SW 1271 (cell line): ENCODE results near the gene ABHD10.

Experiments
- DNase-seq, 2 experiments: peaks; one replicate each; lab custom pipeline; 2025; lab: John Stamatoyannopoulos, UW

Gene ABHD10

DNA sequence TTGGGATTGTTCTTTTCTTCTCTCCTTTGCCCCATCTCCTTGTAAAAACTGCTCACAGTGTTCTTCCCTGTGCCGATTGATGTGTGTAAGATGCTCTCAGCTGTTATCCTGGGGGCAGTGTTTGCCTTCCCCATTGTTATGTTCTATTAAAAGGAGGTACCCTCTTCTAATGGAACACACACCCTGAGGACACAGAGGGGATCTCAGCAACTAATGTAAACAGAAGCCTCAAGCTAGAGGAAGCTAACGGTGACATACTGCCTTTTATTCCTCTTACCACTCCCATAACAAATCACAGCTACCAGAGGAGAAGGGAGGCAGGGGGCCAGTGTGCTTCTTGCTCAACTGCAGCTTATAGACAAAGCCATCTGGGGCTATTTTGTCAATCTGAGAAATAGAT lies 22.1 kb downstream of the ABHD10 start:
- DNase-seq = no peak

DNA sequence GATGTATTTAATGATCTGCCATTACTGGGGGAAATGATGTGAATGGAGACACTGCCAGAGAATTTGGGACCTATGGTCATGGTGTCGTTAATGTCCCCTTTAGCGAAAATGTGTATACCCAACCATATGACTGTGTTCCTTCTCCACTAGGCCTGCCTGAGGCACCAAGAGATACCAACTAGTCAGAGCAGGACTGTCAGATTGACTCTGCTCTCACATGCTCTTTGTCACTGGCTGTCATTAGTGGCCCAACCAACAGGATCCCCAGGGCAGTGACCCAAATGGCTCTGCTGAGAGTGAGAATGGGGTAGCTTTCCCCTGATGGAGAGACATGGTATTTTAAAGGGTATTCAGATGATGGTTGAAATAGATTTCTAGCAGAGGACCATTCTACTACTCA lies 22.7 kb downstream of the ABHD10 start:
- no peak for DNase-seq

DNA sequence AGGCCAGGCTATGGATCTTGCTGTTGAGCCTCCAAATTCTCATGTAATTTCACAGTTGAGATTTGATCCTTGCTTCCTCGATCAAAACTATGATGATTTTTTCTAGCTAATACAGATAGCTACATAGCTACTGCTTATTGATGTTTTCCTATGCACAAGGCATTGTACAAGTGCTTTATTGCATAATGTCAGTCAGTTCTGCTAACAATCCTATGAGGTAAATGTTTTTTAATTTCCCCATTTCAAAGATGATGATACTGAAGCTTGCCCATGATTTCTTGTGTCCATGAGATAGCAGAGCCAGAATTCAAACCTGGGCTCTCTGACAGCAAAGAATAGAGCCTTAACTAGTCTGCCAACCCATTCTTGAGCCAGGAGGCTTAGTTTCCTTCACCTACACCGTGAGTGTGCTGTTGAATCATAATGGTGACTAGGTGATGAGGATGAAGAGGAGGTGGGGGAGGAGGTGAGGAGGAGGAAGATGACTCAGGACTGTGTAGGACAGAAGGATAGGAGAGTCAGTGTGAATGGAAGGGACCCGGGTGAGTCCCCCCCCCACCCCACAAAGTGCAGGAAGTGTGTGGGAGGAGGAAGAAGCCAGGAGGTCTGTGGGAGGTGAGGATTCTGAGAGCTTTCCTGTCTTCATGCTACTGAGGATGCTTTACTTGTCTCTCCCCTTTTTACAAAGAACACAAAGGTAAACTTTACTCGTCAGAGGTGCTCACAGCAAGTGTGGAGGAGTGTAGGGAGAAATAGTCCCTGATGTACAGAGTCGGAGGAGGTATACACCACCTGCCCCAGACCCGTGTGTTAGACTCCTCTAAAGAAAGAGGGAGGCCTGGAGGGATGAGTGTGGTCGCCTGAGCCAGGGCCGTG lies 23.5 kb downstream of the ABHD10 start:
- DNase-seq = no peak

DNA sequence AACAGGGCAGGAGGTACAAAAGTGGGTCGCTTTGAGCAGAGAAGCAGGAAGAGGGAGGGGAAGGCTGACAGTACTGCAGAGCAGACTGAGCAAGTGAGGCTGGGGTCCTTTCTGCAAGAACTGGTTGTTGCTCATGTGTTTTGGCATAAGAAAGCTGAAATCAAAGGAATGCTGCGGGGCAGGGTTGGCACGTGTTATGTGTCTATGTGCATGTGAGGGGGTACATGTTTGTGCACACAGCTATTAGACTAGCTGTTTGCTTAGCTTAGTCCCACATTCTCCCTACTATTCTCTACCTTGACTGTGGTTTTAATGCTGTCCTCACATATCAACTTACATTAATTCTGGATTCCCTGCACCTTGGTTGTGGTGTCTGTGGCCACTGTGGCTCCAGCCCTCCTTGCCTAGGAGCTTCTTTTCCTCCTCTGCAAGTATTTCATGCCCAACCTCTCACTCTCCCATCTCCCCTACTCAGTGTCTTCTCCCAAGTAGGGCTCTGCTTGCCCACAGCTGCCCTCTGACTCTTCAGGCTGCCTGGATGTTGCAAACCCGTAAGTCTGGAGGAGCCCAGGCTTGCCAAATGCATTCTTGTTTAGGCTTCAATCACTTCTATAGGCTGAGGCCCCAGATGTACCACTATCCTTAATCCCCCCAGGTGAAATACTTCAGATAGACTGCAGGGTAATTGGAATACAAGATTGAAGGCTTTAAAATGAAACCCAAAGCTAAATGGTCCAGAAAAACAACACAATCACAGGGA lies 24.7 kb downstream of the ABHD10 start:
- no peak for DNase-seq

DNA sequence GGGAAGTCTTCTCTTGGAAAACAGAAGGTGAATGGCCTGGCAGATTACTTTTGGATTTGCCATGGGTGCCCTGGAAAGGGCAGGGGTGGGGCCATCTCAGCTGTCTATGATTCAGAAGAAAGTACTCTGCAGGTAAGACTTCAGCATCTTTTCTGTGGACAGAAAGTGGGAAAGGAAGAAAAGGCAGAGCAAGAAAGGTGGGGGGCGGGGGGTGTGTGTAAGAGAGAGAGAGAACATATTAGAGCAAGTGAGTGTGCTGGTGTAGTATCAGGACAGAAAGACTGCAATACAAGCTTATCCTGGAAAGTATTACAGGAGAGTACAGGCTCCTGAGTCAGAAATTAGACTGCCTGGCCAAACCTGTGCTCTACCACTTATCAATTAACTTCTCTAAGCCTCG lies 25.4 kb downstream of the ABHD10 start:
- DNase-seq = no peak

DNA sequence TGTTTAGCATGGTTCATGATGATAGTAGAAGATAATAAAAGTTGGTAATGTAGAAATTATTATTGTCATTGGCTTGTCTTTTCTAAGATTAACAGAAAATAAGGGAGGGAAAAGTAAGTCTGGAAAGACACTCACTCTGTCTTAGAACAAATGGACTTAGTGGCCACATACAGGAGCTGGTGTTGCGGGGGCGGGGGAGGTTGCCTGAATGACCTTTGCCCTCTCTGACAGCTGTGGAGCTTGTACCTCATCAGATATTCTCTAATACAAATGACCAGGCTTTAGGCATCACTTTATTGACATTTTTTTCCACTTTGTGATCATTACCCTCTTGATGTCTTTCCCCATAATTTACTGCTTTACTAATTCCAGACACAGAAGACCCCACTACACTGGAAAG lies 25.8 kb downstream of the ABHD10 start:
- no peak for DNase-seq

DNA sequence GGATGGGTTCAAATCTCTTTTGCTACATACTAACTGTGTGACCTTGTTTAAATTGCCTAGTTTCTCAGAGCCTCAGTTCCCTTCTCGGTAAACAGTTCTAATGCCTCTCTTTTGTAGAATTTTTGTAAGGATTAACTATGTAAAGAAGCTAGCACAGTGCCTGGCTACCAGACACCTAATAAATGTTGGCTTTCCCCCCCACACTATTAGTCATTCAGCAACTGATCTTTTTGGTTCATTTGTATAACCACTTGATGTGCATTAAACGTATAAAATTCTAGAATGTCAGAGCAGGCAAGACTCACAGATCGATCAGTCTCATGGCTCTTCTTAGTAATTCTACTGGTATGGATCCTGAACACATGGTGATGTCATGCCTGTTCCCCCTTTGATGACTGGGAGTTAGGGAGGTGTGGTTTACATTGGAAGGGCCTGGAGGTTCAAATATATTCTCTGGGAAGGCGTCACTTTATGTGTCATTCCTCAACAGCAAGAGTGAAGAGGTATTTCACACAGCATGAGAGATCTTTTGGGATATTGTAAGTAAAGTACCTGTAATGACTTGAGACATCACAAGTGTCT lies 26.4 kb downstream of the ABHD10 start:
- no peak for DNase-seq

DNA sequence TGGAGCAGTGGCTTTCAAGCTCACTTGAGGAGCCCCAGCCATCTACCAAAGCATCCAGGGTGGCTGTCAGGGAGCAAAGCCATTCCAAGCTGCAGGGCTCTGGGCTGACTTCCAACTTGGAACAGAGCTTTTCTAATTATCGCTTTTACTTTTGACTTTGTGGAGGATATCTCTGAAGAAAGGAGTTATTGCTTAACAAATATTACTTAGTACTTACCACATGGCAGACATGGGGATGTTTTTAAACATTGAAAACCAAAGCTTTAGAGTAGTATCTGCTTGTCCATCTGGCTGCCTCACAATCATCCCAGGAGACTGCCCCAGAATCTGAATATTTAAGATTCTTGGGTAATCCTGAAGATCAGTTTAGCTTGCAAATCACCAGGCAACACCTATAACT lies 28.8 kb downstream of the ABHD10 start:
- DNase-seq = no peak

DNA sequence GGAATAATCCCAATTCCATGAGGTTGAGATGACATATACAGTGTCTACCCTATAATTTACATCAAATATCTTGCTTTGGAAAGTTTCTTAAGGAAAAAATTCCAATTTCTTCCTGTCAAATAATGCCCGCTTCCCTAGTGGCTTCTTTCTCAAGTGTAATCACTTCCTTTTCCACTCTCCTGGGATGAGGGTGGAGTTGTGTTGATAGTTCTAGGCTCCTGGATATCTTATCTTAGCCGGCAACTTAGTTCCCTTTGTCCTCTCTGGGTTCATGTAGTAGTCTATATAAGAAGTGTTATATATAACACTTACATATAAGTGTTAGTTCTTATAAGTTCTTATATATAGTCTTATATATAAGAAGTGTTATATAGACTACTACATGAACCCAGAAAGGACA lies 30.8 kb downstream of the ABHD10 start:
- DNase-seq = no peak

DNA sequence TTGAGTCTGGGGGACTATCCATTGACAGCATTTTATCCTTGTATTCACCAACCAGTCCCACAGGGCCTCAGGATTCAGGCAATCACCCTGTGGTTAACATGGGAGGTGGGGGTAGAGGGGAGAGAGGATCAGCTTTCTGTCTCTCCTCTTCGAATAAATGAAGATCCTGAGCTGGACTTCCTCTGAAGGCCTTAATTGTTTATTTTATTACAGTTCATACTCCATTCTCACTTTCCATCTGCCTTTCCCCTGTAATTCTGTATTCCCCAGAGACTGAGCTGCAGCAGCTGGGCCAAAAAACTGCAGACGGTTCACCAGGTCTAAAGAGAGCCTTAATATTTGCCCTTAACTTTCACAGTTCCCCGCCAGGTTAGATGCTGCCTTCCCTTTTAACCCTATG lies 31.8 kb downstream of the ABHD10 start:
- no peak for DNase-seq

DNA sequence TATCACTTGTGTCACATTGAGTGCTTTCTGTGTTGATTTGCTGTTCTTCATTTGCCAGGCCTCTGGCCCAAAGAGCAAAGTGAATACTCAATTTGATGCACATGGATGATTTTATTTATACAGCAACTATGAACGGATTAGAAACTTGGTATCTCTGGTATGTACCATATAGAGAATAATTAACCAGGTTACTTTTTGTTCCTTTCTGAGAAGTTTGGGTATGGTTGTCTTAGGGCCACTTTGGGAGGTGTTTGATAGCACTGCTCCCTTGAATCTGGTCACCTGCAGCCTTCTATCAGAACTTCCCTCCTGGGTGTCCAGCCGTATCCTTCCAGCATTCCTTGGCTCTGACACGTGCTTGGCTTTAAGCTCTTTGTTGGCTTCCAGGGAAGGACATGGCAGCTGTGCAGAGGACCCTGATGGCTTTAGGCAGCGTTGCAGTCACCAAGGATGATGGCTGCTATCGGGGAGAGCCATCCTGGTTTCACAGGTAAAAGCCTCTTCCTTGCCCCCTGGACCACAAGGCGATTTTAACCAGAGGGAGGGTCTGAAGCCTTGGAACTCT lies 32.6 kb downstream of the ABHD10 start:
- no peak for DNase-seq

DNA sequence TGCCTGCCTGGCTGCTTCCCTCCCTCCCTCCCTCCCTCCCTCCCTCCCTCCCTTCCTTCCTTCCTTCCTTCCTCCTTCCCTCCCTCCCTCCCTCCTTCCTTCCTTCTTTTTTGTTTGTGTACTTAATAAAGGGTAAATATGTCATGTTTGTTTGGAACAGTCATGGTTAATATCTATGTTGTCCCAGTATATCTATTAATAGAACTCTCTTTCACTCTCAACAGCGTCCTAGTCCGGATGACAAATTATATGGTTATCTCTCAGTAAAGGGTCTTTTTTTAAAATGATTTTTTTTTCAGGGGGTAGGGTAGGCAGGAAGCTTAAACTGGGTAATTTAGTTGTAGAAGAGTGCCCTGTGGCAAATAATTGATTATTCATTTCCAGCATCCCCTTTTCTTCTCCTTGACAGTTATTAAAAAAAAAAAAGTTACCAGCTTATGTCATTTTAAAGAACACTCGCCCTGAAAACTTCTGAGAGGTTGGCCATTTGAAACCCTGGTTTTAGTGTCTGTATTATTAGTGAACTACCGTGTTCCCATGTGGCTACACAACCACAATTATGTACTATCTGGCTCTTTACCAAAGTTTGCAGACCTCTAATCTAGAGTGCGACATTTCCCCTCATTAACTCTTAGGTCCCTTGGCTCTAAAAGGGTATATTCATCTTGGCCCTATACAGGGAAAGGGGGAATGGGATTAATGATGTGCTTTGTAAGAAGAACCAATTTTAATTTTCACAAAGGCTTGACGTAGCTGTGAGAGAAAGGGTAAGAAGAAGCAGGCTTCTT lies 33.6 kb downstream of the ABHD10 start:
- DNase-seq = no peak

DNA sequence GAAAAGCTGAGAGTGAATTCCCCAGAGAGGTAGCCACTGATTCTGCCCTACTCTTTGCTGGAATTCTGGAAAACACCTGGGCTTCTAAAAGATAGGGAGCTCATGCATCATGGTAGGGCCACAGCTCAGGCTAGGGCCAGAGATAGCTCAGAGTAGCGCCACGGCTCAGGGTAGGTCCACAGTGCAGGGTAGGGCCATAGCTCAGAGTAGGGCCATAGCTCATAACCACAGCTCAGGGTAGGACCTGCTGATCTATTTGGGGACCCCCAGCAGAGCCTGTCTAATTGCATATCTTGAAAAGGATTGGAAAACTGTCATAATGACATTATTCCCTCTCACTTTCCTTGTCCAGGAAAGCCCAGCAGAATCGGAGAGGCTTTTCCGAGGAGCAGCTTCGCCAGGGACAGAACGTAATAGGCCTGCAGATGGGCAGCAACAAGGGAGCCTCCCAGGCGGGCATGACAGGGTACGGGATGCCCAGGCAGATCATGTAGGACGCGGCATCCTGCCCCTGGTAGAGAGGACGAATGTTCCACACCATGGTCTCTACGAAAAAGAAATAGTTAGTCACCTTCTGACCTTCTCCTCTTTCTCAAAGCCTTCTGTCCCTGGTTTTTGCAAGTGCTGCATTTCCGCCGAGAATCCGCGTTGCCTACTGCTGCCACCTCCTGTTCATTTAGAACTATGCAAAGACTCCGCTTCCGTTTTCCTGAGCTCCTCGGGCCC lies 34.4 kb downstream of the ABHD10 start:
- peak in 1 of 2 experiments; percentile 34 for DNase-seq

DNA sequence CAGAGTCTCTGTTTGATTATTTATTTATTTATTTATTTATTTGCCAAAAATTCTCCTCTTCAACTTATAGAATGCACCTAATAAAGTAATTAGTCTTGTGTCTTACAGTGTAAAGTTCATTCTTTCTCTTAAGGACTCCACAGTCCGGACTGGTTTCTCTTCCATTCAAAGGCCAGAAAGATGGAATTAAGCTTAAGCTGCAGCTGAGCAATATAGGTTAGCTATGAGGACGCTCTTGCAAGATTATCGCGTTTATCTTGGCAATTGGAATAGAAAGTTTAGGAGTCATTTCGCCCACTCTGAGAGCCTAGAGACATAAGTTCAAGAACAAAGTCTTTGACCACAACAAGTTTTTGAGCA lies 34.9 kb downstream of the ABHD10 start:
- no peak for DNase-seq

DNA sequence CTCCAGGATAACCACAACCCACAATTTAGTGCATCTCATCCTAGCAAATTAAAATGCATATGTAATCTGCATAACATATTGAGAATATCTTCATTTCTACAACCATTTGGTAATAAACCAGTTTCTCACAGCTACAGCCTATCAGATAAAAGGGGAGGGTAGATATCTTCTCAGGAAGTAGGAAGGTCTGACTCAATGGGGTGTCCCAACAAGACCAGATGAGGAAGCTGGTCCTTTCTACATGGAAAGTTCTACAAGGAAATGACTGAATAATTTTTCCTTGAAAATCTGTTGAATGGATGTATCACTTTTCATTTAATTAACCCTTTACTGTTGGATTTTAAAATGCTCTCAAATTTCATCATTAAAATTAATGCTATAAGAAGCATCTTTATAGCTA lies 38.3 kb downstream of the ABHD10 start:
- no peak for DNase-seq

DNA sequence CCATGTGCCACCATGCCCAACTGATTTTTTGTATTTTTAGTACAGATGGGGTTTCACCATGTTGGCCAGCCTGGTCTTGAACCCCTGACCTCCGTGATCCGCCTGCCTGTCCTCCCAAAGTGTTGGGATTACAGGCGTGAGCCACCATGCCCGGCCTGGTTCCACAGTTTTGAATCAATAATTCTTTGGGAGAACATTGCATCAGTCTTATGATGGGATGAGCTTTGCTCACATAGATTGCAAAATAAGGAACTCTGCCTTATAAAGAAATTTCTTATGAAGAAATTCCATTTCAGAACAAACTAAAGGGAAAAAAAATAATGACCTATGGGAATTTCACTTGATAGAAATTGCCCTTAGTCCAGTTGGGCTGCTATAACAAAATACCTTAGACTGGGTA lies 39.9 kb downstream of the ABHD10 start:
- DNase-seq = no peak

DNA sequence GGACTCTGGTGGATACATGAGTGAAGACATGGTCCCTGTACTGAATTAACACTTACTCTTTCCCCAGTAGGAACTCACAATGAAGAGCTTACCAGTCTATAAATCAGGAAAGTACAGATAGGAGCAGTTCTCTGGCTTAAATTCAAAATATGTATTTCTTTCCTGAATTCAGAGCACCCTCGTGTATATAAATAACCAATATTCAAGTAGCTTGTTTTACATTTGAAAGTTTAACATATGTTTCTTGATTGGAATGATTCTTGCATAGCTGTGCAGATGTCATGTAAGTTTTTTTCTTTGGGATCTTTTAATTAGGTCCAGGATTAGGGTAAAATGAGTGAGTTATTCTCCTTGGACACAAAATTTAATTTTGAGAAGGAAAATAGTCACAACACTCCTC lies 40.9 kb downstream of the ABHD10 start:
- DNase-seq = no peak

DNA sequence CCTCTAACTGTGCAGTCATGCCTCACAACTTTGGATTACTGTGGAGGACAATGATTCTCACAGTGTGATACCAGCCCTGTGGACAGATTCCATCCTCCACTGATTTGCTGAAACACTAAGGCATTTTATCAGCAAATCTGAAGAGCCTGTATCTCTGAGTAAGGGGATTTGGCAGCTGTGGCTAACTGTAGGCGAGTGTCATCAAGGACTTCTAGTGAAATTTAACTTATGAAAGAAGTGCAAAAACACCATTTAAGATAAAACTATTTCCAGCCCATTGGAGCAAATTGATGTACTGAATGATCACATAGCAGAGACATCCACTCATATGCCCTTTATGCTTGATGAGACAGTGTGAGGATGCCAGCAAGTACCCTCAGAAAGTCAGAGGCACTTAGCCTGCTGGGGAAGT lies 41.9 kb downstream of the ABHD10 start:
- DNase-seq = no peak

DNA sequence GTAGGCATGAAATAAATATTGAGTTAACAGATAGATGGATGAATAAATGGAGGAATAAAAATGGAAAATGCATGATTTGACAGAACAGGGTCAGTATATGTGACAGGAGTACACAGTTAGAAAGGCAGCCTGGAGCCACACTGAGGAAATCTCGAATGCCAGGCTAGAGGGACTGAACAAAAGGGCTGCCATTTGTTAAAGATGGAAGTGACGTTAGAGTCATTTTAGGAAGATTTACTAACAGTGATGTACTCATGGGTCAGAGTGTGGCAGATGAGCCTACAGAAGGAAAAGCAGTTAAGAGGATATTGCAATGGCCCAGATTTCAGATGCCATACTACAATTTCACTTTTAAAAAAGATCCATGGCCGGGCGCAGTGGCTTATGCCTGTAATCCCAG lies 48.3 kb downstream of the ABHD10 start:
- DNase-seq = no peak

DNA sequence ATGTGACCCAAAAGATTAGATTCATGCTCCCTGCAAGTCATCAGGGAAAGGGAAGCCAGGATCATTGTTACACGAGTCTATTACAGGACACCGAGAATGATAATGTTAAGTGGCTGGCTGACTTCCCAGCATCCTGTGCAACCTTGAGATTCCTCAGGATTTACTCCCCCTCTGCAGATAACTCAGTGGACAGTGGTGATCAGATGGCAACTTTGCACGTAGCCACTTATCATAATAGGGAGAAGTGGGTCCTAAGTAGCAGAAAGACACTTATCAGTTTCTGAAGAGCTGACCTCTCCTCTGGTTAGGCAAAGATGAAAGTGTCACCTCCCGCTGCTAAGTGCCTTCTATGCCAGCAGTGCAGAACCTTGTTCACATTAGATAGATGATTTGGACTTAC lies 49.0 kb downstream of the ABHD10 start:
- DNase-seq = no peak

DNA sequence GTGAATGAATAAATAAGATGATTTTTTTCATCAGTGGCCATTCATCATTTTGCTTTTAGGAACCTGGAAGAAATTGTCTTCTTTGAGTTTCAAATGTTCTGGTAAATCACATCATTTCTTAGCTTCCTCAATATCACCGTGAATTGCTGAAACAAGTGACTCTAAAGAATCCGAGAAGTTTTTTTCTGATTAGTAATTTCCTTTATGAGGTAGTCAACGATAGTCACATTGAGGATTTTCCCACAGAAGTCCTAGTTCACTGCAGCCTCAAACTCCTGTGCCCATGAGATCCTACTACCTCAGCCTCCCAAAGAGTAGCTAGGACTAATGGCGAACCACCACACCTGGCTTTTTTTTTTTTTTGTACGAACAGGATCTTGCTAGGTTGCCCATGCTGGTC lies 52.1 kb downstream of the ABHD10 start:
- DNase-seq = no peak
